CD8-positive, alpha-beta memory T cell (primary cell): Measurements from ENCODE around the gene C5. TPM values are rescaled to one million over a fixed set of nuclear protein-coding genes. Genes with fewer than 3 reads are reported as not detected.
A peak's percentile ranks its signal among the peaks of the same experiment; 100 is the strongest.

ENCODE experiments used
- CTCF ChIA-PET: fragments of 350-600 bp; sonication (Branson Sonifier 250); formaldehyde crosslinking; loops from one replicate; lab custom pipeline; 2021; ENCODE audit warnings: antibody characterized with exemption; lab: Charles Lee
- POLR2A ChIA-PET: fragments of 350-600 bp; sonication (Branson Sonifier 250); formaldehyde crosslinking; loops from one replicate; lab custom pipeline; 2021; ENCODE audit warnings: antibody characterized with exemption; lab: Charles Lee
- DNase-seq, 5 donors: peaks; one replicate each; pipeline versions ENCODE4 v3.0.0 to v3.0.0-alpha.2; 2020 to 2022; ENCODE audit warnings: mixed read lengths in 1 of 5
- H3K27ac ChIP-seq: one replicate; pipeline ENCODE4 v1.7.0; 2013; ENCODE audit warnings: low read depth, mild to moderate bottlenecking, low read length, moderate library complexity
- H3K27me3 ChIP-seq: 2 replicates; pipeline ENCODE4 v1.7.0; 2013; ENCODE audit warnings: low read length, mild to moderate bottlenecking; ENCODE audit not compliant: insufficient read depth, poor library complexity, severe bottlenecking
- H3K36me3 ChIP-seq: 2 replicates; pipeline ENCODE4 v1.7.0; 2013; ENCODE audit warnings: mild to moderate bottlenecking, low read length, moderate library complexity; ENCODE audit not compliant: insufficient read depth
- H3K4me1 ChIP-seq: 2 replicates; pipeline ENCODE4 v1.7.0; 2013; ENCODE audit warnings: mild to moderate bottlenecking, low read length, moderate library complexity; ENCODE audit not compliant: insufficient read depth
- H3K4me3 ChIP-seq: 2 replicates; pipeline ENCODE4 v1.7.0; 2013; ENCODE audit warnings: mild to moderate bottlenecking, low read length
- H3K9me3 ChIP-seq: 2 replicates; pipeline ENCODE4 v1.7.0; 2013; ENCODE audit warnings: mild to moderate bottlenecking, low read length
- H3K27ac Mint-ChIP-seq, 8 donors: one replicate each; pipeline ENCODE4 v1.8.0; 2020 to 2021; ENCODE audit warnings: mixed read lengths in 8 of 8, mild to moderate bottlenecking in 6 of 8, inconsistent platforms in 3 of 8, moderate library complexity in 3 of 8
- H3K27me3 Mint-ChIP-seq, 2 donors: one replicate each; pipeline ENCODE4 v1.8.0; 2020 to 2021; ENCODE audit warnings: mixed read lengths in 2 of 2, mild to moderate bottlenecking in 1 of 2, moderate library complexity in 1 of 2
- H3K36me3 Mint-ChIP-seq, 3 donors: one replicate each; pipeline ENCODE4 v1.8.0; 2020 to 2021; ENCODE audit warnings: mixed read lengths in 3 of 3, inconsistent platforms in 1 of 3, mild to moderate bottlenecking in 1 of 3
- H3K4me1 Mint-ChIP-seq, 3 donors: one replicate each; pipeline ENCODE4 v1.8.0; 2020 to 2021; ENCODE audit warnings: mixed read lengths in 3 of 3, inconsistent platforms in 1 of 3, mild to moderate bottlenecking in 1 of 3
- H3K4me3 Mint-ChIP-seq, 7 donors: one replicate each; pipeline ENCODE4 v1.8.0; 2020 to 2021; ENCODE audit warnings: mixed read lengths in 7 of 7, mild to moderate bottlenecking in 6 of 7, moderate library complexity in 4 of 7, inconsistent platforms in 2 of 7
- H3K9me3 Mint-ChIP-seq, 5 donors: one replicate each; pipeline ENCODE4 v1.8.0; 2020 to 2022; ENCODE audit warnings: mixed read lengths in 5 of 5, mild to moderate bottlenecking in 3 of 5, moderate library complexity in 2 of 5, inconsistent platforms in 1 of 5
- polyA plus RNA-seq: library from polyadenylated mRNA; unstranded; fragments of 300-500 nt; fragmentation: Illumina TruSeq; gene quantifications from one replicate; pipeline ENCODE4 v1.2.3, GENCODE V29; 2021
- total RNA-seq, 2 experiments: library from RNA; stranded (reverse); gene quantifications; one replicate each; pipeline ENCODE4 v1.2.3, GENCODE V29; 2021

C5 gene
- total and polyA plus RNA-seq, 3 experiments from 2014 or later = 1.1 to 1.3 TPM; not detected in 1

- Histone ChIP-seq H3K4me3 (peak overlapping the region; percentile 76), H3K27ac (peak overlapping the region; percentile 85), H3K9me3 (no peaks in the 10 kb centered on the region), H3K36me3 (no peaks in the 10 kb centered on the region), H3K4me1 (peaks cover 86% of the 10 kb centered on the region), H3K27me3 (no peaks in the 10 kb centered on the region)
- Mint-ChIP-seq H3K9me3 (no peaks in the 10 kb centered on the region), H3K4me3 (peak overlapping the region; percentile 91 to 99 (median 96)), H3K36me3 (peaks cover 4 to 37% (median 6%) of the 10 kb centered on the region in 3 donors), H3K27ac (peak overlapping the region; percentile 95 to 100 (median 99)), H3K4me1 (peaks cover 82 to 90% (median 85%) of the 10 kb centered on the region in 3 donors), H3K27me3 (no peaks in the 10 kb centered on the region)
- ChIA-PET CTCF (interaction anchor here (0.8 to 20.8 kb wide), 10 partner anchors 8 to 56 kb away, joined by 3 to 363 read pairs (median 6); partner anchors contain the start of gene PHF19), POLR2A (interaction anchor here (0.6 to 9.3 kb wide), 12 partner anchors 8 to 135 kb away, joined by 3 to 116 read pairs (median 9); partner anchors contain the start of gene PHF19)
- peak; percentile 65 to 89 (median 79) for DNase-seq
These were observed 121.4 kb downstream of the C5 start for GRCh38 chr9:120928483-120929228.

GRCh38 chr9:120928015-120928482 is 122.0 kb downstream of the C5 start:
- H3K27me3 ChIP-seq = no peaks in the 10 kb centered on the region
- H3K36me3 ChIP-seq = no peaks in the 10 kb centered on the region
- DNase-seq = peak in 2 of 5 donors; percentile 42 to 67
- H3K4me3 Mint-ChIP-seq = peak overlapping the region; percentile 91 to 99 (median 96)
- peak overlapping the region; percentile 76 for H3K4me3 ChIP-seq
- peaks cover 5 to 43% (median 9%) of the 10 kb centered on the region in 3 donors for H3K36me3 Mint-ChIP-seq
- H3K27me3 Mint-ChIP-seq = no peaks in the 10 kb centered on the region
- H3K4me1 ChIP-seq = peaks cover 86% of the 10 kb centered on the region
- H3K9me3 Mint-ChIP-seq = no peaks in the 10 kb centered on the region
- peak overlapping the region; percentile 85 for H3K27ac ChIP-seq
- H3K27ac Mint-ChIP-seq = peak overlapping the region; percentile 95 to 100 (median 99)
- CTCF ChIA-PET = interaction anchor here (1.8 to 20.8 kb wide), 3 partner anchors 14 to 56 kb away, joined by 4 to 363 read pairs (median 46); partner anchors contain the start of gene PHF19
- POLR2A ChIA-PET = interaction anchor here (1.2 to 9.3 kb wide), 6 partner anchors 7 to 37 kb away, joined by 3 to 116 read pairs (median 52); no protein-coding TSS in a partner anchor
- no peaks in the 10 kb centered on the region for H3K9me3 ChIP-seq
- peaks cover 82 to 90% (median 86%) of the 10 kb centered on the region in 3 donors for H3K4me1 Mint-ChIP-seq

GRCh38 chr9:120927269-120928014 is 122.6 kb downstream of the C5 start:
- H3K4me3 ChIP-seq = peak overlapping the region; percentile 76
- no peak for DNase-seq
- H3K36me3 ChIP-seq = peaks cover 1% of the 10 kb centered on the region
- H3K4me1 Mint-ChIP-seq = peaks cover 82 to 90% (median 87%) of the 10 kb centered on the region in 3 donors
- POLR2A ChIA-PET = interaction anchor here (1.1 to 9.3 kb wide), 6 partner anchors 10 to 134 kb away, joined by 3 to 92 read pairs (median 17); partner anchors contain the start of gene FBXW2
- peak overlapping the region; percentile 85 for H3K27ac ChIP-seq
- H3K4me3 Mint-ChIP-seq = peak overlapping the region; percentile 91 to 99 (median 96)
- H3K9me3 Mint-ChIP-seq = no peaks in the 10 kb centered on the region
- H3K36me3 Mint-ChIP-seq = peaks cover 6 to 49% (median 11%) of the 10 kb centered on the region in 3 donors
- H3K9me3 ChIP-seq = no peaks in the 10 kb centered on the region
- no peaks in the 10 kb centered on the region for H3K27me3 Mint-ChIP-seq
- H3K27ac Mint-ChIP-seq = peak overlapping the region; percentile 95 to 100 (median 99)
- CTCF ChIA-PET = interaction anchor here (1.2 to 20.8 kb wide), 5 partner anchors 8 to 55 kb away, joined by 3 to 363 read pairs (median 27); partner anchors contain the start of gene PHF19
- H3K4me1 ChIP-seq = peaks cover 86% of the 10 kb centered on the region
- no peaks in the 10 kb centered on the region for H3K27me3 ChIP-seq

GRCh38 chr9:120926397-120926928 is 123.6 kb downstream of the C5 start, which contains the start of gene TRAF1:
Gene TRAF1, minus strand, starts transcription at chr9:120926796. Its CDS starts 721 bp downstream, at chr9:120926075.
- Mint-ChIP-seq H3K27ac (peak within 1 kb of the TSS; percentile 95 to 100 (median 99)), H3K9me3 (no peaks in the 10 kb centered on the region), H3K4me3 (peak within 1 kb of the TSS; percentile 91 to 99 (median 96)), H3K27me3 (no peaks in the 10 kb centered on the region), H3K36me3 (peaks cover 13 to 59% (median 20%) of the 10 kb centered on the region in 3 donors), H3K4me1 (peaks cover 82 to 90% (median 87%) of the 10 kb centered on the region in 3 donors)
- Histone ChIP-seq H3K9me3 (no peaks in the 10 kb centered on the region), H3K4me1 (peaks cover 86% of the 10 kb centered on the region), H3K27me3 (no peaks in the 10 kb centered on the region), H3K27ac (peak within 1 kb of the TSS; percentile 85), H3K36me3 (peaks cover 4% of the 10 kb centered on the region), H3K4me3 (peak within 1 kb of the TSS; percentile 76)
- ChIA-PET POLR2A (interaction anchor here (0.5 to 9.3 kb wide), 9 partner anchors 10 to 133 kb away, joined by 3 to 92 read pairs (median 4); partner anchors contain the start of gene FBXW2), CTCF (interaction anchor here (0.9 to 20.8 kb wide), 7 partner anchors 9 to 133 kb away, joined by 3 to 363 read pairs (median 6); partner anchors contain the start of genes FBXW2 and PHF19)
- DNase-seq = peak in 4 of 5 donors; percentile 31 to 62 (median 47)

DNA sequence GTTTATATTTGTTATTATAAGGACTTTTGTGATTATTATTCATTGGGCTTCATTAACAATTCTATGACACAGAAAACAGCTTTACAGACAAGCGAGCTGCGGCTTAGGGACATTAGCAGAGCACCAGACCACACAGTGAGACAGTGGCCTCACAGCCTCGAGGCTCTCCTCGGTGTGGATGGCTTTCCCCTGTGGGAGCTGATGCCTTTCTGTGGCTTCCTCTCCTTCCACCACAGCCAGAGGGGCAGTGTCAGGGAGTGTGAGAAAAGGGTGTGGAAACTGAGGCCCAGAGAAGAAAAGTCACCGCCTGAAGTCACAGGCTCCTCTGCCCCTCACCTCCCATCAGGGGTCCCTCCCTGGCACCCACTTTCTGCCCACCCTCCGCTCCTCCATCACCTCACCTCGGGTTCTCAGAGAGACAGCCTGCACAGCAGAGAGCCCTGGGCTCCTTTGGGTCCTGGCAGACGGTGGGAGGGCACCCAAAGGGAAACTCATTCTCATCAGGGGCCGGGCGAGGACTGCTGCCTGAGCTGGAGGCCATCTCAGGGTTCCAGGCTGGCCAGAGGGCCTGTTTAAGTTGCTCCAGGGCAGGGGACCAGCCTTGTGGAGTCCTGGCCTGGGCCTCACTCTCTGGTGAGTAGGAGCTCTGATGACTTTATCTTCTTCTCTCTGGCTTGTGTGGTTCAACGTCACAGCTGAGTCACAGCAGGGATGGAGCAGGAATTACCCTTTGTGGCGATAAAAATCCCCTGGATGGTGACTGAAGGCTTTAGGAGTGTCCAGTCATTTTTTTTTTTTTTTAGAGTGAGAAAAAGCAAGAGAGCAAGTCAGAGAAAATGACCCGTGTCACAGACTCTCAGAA is 124.3 kb downstream of the C5 start:
- H3K4me3 ChIP-seq = peak overlapping the region; percentile 76
- CTCF ChIA-PET = interaction anchor here (0.9 to 20.8 kb wide), 7 partner anchors 10 to 132 kb away, joined by 3 to 363 read pairs (median 27); partner anchors contain the start of genes FBXW2 and PHF19
- peaks cover 82 to 90% (median 87%) of the 10 kb centered on the region in 3 donors for H3K4me1 Mint-ChIP-seq

GRCh38 chr9:120924698-120925534 is 125.2 kb downstream of the C5 start:
- Mint-ChIP-seq H3K36me3 (peaks cover 16 to 75% (median 26%) of the 10 kb centered on the region in 3 donors), H3K27ac (peak overlapping the region; percentile 95 to 100 (median 99)), H3K4me1 (peaks cover 84 to 91% (median 90%) of the 10 kb centered on the region in 3 donors), H3K9me3 (no peaks in the 10 kb centered on the region), H3K27me3 (no peaks in the 10 kb centered on the region), H3K4me3 (peak overlapping the region; percentile 91 to 99 (median 96))
- H3K36me3 ChIP-seq = peaks cover 12% of the 10 kb centered on the region
- H3K4me3 ChIP-seq = peak overlapping the region; percentile 76
- ChIA-PET POLR2A (interaction anchor here (0.7 to 9.3 kb wide), 8 partner anchors 8 to 132 kb away, joined by 3 to 92 read pairs (median 16); partner anchors contain the start of gene FBXW2), CTCF (interaction anchor here (0.8 to 20.8 kb wide), 6 partner anchors 11 to 53 kb away, joined by 3 to 363 read pairs (median 36); partner anchors contain the start of gene PHF19)
- no peaks in the 10 kb centered on the region for H3K9me3 ChIP-seq
- peak overlapping the region; percentile 84 for H3K27ac ChIP-seq
- H3K27me3 ChIP-seq = no peaks in the 10 kb centered on the region
- H3K4me1 ChIP-seq = peaks cover 88% of the 10 kb centered on the region
- peak in 1 of 5 donors; percentile 42 for DNase-seq

More for the DNA sequence above, 124.3 kb downstream of the C5 start:
- Mint-ChIP-seq H3K9me3 (no peaks in the 10 kb centered on the region), H3K36me3 (peaks cover 15 to 66% (median 24%) of the 10 kb centered on the region in 3 donors), H3K4me3 (peak overlapping the region; percentile 91 to 99 (median 96)), H3K27me3 (no peaks in the 10 kb centered on the region), H3K27ac (peak overlapping the region; percentile 95 to 100 (median 99))
- H3K4me1 ChIP-seq = peaks cover 86% of the 10 kb centered on the region
- POLR2A ChIA-PET = interaction anchor here (0.5 to 9.3 kb wide), 10 partner anchors 9 to 133 kb away, joined by 3 to 92 read pairs (median 5); partner anchors contain the start of gene FBXW2
- H3K36me3 ChIP-seq = peaks cover 4% of the 10 kb centered on the region
- H3K27ac ChIP-seq = peak overlapping the region; percentile 84
- no peaks in the 10 kb centered on the region for H3K27me3 ChIP-seq
- peak in 4 of 5 donors; percentile 54 to 80 (median 68) for DNase-seq
- no peaks in the 10 kb centered on the region for H3K9me3 ChIP-seq
